GM18867 (cell line): ENCODE data around the gene ZNF462.

Experiments
- ATAC-seq: cut with Tn5 transposase; IDR thresholded peaks from one replicate; pipeline ENCODE4 v1.9.1; 2021; ENCODE audit warnings: mild to moderate bottlenecking, moderate library complexity; ENCODE audit not compliant: unreplicated experiment

Gene ZNF462

DNA sequence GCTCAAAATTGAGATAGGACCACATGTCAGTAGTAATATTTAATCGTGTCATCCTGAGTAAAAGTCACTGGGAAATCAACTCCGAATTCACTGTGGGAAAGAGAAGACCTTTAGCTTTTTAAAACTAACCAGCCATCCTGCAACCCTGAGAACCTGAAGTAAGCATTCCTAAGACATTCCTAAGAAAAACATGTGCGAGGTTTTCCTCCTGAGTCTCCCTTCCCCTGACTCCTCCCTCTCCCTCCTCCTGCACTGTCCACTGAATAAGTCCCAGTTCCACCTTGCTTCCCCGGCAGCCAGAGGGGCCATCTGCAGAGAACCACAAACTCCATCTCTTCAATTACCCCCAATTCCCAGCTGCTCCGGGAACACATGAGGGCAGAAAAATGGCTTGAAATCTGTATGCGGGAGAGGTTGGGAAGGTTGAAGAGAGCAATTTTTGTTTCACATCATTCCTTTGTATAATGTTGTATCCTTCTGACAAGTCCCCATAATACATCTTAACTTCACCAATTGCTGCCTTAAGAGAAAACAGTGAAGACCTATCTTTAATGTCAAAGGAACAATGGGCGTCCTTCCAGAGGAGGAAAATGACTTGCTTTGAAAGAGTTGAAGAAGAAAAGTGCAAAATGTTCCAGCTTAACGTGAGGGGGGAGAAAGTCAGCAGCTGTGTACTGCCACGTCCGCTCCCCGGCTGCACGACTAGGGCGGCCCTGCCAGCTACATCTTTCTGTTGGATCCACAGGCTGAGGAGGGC, 186.3 kb downstream of the ZNF462 start:
- ATAC-seq, result no peak

DNA sequence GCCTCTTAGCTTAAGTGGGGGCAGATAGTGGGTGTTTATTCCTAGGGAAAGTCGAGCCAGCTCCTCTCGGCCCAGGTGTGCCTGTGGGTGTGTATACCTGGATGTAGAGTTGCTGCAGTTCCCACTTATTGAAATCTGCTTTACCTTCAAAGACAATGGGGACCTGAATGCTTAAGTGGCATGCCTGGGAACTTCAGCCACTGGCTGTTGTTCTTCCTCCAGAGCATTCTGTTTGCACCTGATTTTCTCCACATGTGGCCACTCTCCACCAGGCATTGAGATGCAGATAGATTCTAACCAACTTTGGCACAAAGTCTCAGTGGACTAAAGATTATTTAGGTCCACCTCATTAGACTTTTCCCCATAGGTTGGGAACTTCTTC, 186.8 kb downstream of the ZNF462 start:
- no peak for ATAC-seq

DNA sequence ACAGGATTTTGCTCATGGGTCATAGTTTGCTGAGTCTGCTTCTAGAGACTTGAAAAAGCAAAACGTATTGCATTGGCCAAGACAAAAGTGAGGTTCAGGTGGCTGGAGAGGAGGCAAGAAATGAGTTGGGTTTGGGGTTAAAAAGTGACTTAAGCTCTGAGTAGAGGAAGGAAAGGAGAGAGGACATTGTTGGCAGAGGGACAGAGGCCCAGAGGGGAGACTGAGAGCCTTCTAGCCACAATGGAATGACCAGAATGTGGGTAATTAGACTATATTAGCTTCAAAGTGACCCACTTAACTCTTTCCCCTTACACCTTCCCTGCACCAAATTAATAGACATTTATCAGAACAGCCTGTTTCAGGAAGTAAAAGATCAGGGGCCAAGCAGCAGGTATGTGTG, 188.4 kb downstream of the ZNF462 start:
- no peak for ATAC-seq

DNA sequence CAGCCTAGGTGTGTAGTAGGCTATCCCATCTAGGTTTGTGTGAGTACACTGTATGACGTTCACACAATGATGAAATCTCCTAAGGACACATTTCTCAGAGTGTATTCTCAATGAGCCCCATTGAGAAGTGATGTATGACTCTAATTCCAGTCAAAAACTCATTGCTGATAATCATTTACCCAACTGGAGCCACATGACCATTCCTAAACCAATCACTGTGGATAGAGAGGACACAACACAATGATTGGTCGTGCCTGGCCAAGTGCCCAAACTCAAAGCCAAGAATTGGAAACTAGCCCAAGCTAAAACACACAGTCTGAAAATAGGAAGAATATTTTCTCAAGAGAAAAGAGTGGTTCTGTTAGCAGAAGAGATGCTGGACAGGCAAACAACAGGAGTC, 191.2 kb downstream of the ZNF462 start:
- no peak for ATAC-seq

DNA sequence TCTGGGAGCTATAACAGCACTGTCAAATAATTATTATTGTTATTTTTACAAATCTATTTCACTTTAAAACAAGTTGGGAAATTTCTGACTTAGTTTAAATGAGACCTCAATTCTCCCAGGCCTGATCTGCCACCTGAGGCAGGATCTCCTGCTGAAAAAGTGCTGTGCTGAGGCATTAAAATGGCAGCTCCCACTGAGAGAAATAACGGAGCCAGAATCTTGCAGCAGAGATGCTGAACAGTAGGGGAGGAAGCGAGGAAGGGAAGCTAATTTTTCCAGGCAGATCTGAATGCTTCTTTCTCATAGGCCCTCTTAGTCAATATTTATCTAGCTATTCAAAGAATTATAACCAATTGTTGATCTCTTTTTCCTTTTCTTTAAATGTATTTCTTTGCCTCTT, 196.3 kb downstream of the ZNF462 start:
- no peak for ATAC-seq

DNA sequence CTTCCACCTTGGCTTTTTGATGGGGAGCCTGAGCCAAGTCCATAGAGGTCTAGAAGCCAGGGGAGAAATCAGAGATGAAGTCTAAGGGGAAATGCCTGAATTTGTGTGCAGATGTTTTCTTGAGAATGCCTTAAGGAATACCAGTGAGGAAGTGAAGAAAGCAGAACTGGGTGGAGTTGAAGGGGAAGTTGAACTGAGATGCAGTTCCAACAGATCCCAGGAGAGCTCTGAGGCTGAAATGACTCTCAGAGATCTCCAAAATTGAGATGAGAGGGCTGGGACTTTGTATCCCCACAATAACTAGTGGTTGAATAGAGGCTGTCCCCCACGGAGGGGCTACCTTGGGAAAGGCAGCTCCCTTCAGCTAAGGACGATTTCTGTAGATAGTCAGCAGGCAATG, 197.1 kb downstream of the ZNF462 start:
- no peak for ATAC-seq
